K562 (cell line): ENCODE data around the gene FGF5. TPM values are rescaled to one million over a fixed set of nuclear protein-coding genes. Genes with fewer than 3 reads are reported as not detected.

Experiments used
- ATAC-seq: fragments of 200-7000 bp; cut with Tn5 transposase; 3 replicates; pipeline ENCODE4 v1.9.1; 2020; ENCODE audit warnings: moderate library complexity
- BruUV-seq: library from RNA; stranded (reverse); fragments of 400-500 nt; replicated peaks from 2 replicates; lab custom pipeline; 2021; lab: Mats Ljungman, UMichigan
- CTCF ChIA-PET: fragments of 300-600 bp; formaldehyde crosslinking; extraction: SDS; loops from one replicate; lab custom pipeline; 2021; ENCODE audit warnings: low intra/inter-chr PET ratio; lab: Yijun Ruan, JAX
- POLR2A ChIA-PET: fragments of 300-600, 350-650 bp; sonication (Branson Sonifier 250); formaldehyde crosslinking; extraction: SDS; loops from one replicate; lab custom pipeline; 2021; ENCODE audit warnings: antibody characterized with exemption, inconsistent platforms; lab: Yijun Ruan, JAX
- DNase-seq, 4 experiments: peaks; one replicate each; pipeline versions ENCODE4 v3.0.0 to v3.0.0-alpha.2; 2011 to 2018; ENCODE audit warnings: low spot score in 3 of 4, mixed read lengths in 3 of 4; ENCODE audit errors: extremely low read depth in 1 of 4
- FAIRE-seq: peaks from 2 replicates; lab custom pipeline; 2011; peaks lifted over from hg19 to GRCh38; lab: Jason Lieb, UNC
- H2AFZ ChIP-seq: 2 replicates; pipeline ENCODE4 v1.6.0; 2011; ENCODE audit warnings: low read depth, low read length, control low read depth, inconsistent platforms
- H3K27ac ChIP-seq: fragments of 200-600 bp; 3 replicates; pipeline ENCODE4 v1.8.0; 2011; ENCODE audit warnings: low read depth, mild to moderate bottlenecking, control low read depth, inconsistent platforms, low read length, moderate library complexity, mixed read lengths; ENCODE audit errors: extremely low read depth
- H3K27me3 ChIP-seq, 2 experiments: fragments of 300-600 bp in 1 of 2; 2 replicates in 1 of 2; 3 replicates in 1 of 2; pipeline versions ENCODE4 v1.6.0 to v1.8.0; 2011; ENCODE audit warnings: inconsistent platforms in 2 of 2, low read length in 2 of 2, mild to moderate bottlenecking in 1 of 2, mixed read lengths in 1 of 2, moderate library complexity in 1 of 2; ENCODE audit not compliant: control insufficient read depth in 2 of 2, insufficient read depth in 2 of 2
- H3K36me3 ChIP-seq: fragments of 300-600 bp; 3 replicates; pipeline ENCODE4 v1.8.0; 2011; ENCODE audit warnings: mild to moderate bottlenecking, low read length, inconsistent platforms; ENCODE audit not compliant: control insufficient read depth, insufficient read depth
- H3K4me1 ChIP-seq, 2 experiments: fragments of 200-600 bp in 1 of 2; replicated peaks in 1 of 2; 2 replicates in 1 of 2; 3 replicates in 1 of 2; pipeline versions ENCODE4 v1.5.1 to v1.8.0; 2011; ENCODE audit warnings: inconsistent platforms in 2 of 2, low read length in 2 of 2, mild to moderate bottlenecking in 1 of 2, mixed read lengths in 1 of 2, moderate library complexity in 1 of 2; ENCODE audit not compliant: control insufficient read depth in 2 of 2, insufficient read depth in 2 of 2
- H3K4me2 ChIP-seq: 2 replicates; pipeline ENCODE4 v1.6.1; 2011; ENCODE audit warnings: low read length, control low read depth, inconsistent platforms, mixed read lengths; ENCODE audit not compliant: insufficient read depth
- H3K4me3 ChIP-seq: fragments of 200-600 bp; sonication (generic), shearing (Covaris generic); 2 replicates; pipeline ENCODE4 v1.5.1; 2016; ENCODE audit warnings: control low read depth, inconsistent platforms
- H3K79me2 ChIP-seq: fragments of 200-600 bp; 3 replicates; pipeline ENCODE4 v1.8.0; 2011; ENCODE audit warnings: low read length, inconsistent platforms; ENCODE audit not compliant: control insufficient read depth, insufficient read depth
- H3K9ac ChIP-seq, 2 experiments: 2 replicates each; pipeline versions ENCODE4 v1.6.0 to v1.6.1; 2011; ENCODE audit warnings: low read depth in 2 of 2, low read length in 2 of 2, control low read depth in 1 of 2, inconsistent platforms in 1 of 2, mild to moderate bottlenecking in 1 of 2, mixed read lengths in 1 of 2; ENCODE audit not compliant: insufficient read depth in 1 of 2
- H3K9me1 ChIP-seq: one replicate; pipeline ENCODE4 v1.6.0; 2011; ENCODE audit warnings: inconsistent platforms, mild to moderate bottlenecking, low read length, moderate library complexity; ENCODE audit not compliant: control insufficient read depth, insufficient read depth
- H3K9me3 ChIP-seq: replicated peaks from 2 replicates; pipeline ENCODE4 v1.5.1; 2011; ENCODE audit warnings: low read depth, low read length, inconsistent platforms; ENCODE audit not compliant: control insufficient read depth, insufficient read depth
- H4K20me1 ChIP-seq: replicated peaks from 2 replicates; pipeline ENCODE4 v1.6.1; 2011; ENCODE audit warnings: low read length, inconsistent platforms, mixed read lengths; ENCODE audit not compliant: control insufficient read depth, insufficient read depth
- CREB3L1 ChIP-seq: fragments of 450-650 bp; IDR thresholded peaks from 2 replicates; pipeline ENCODE4 v1.6.1; 2014; ENCODE audit warnings: low read depth, mild to moderate bottlenecking, moderate library complexity, borderline replicate concordance
- FOXK2 ChIP-seq, 2 experiments: fragments of 450-650 bp; IDR thresholded peaks in 1 of 2; conservative IDR thresholded peaks in 1 of 2; 2 replicates each; pipeline ENCODE4 v1.6.1; 2016; ENCODE audit warnings: low read depth in 2 of 2, mild to moderate bottlenecking in 1 of 2
- GABPA ChIP-seq: fragments of 200-800 bp; sonication (Bioruptor generic); conservative IDR thresholded peaks from 2 replicates; pipeline ENCODE4 v1.6.1; 2016; ENCODE audit warnings: low read depth, missing genetic modification characterization, missing compliant biosample characterization
- HDAC3 ChIP-seq: fragments of 450-650 bp; IDR thresholded peaks from 2 replicates; pipeline ENCODE4 v1.6.1; 2018; ENCODE audit warnings: borderline replicate concordance, mild to moderate bottlenecking, moderate library complexity; ENCODE audit not compliant: partially characterized antibody
- RBM17 ChIP-seq: fragments of 200-400 bp; formaldehyde crosslinking; IDR thresholded peaks from 2 replicates; pipeline ENCODE4 v1.6.1; 2017; ENCODE audit warnings: low read depth, mild to moderate bottlenecking, low read length, borderline replicate concordance
- ZNF77 ChIP-seq: fragments of 250-450 bp; sonication (Bioruptor Pico); IDR thresholded peaks from 2 replicates; pipeline ENCODE4 v1.5.0; 2020
- in situ Hi-C: fragments of 300-500 bp; cut with MboI; formaldehyde crosslinking; loops from 4 replicates; pipeline ENCODE4 v1.15.0; 2018; ENCODE audit warnings: inconsistent platforms, mixed read lengths
- intact Hi-C: fragments of 100-400 bp; cut with micrococcal nuclease; formaldehyde crosslinking; loops from 2 replicates; pipeline ENCODE4 v1.14.2; 2022
- polyA plus RNA-seq, 8 experiments: library from polyadenylated mRNA; depleted of rRNA in 4 of 8; stranded (reverse) in 5 of 8; unstranded in 3 of 8; fragments of >200 nt; fragmentation: Nextera tagmentation in 2 of 8; fragmentation: Illumina TruSeq in 1 of 8; extraction: Ambion mirVana in 2 of 8; extraction: Trizol in 1 of 8; gene quantifications; 2 replicates each; pipeline versions ENCODE4 v1.2.1 to v1.2.3, GENCODE V29; 2011 to 2014; ENCODE audit warnings: inconsistent platforms in 1 of 8, missing spikeins in 1 of 8
- total RNA-seq, 7 experiments: library from RNA; depleted of rRNA in 6 of 7; stranded (reverse); fragments of >200 nt in 6 of 7; fragmentation: Illumina TruSeq in 2 of 7; extraction: Trizol in 2 of 7; gene quantifications; 2 replicates each; pipeline versions ENCODE4 v1.2.1 to v1.2.3, GENCODE V29; 2011 to 2021; ENCODE audit warnings: low replicate concordance in 1 of 7

FGF5 gene
- total and polyA plus RNA-seq, 9 of the 15 experiments (the other 6 are each of a cell fraction or from before 2014, with no cell fraction given): 0.38 to 2.7 (median 1.1) TPM

DNA sequence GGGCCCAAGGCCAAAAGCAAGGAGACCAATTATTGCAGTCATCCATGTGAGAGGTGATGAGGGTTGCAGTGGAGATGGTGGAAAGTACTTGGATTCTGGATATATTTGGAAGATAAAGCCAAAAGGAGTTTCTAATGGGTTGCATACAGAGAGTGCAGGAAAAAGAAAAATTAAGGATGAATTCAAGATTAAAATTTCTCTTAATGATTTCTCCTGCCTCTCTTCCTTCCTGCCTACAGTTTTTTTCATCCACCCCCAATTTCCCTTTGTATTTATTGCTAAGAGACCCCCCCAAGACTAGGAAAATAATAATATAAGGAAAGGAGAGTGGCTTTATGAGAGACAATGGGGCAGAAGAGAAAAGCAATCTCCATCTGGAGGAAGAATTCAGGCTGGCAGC, 8.6 kb upstream of the FGF5 start:
- DNase-seq: no peak
- BruUV-seq: no TSS peak
- H3K4me3 ChIP-seq: no peak overlapping the region
- H3K79me2 ChIP-seq: no peaks in the 10 kb centered on the region
- intact Hi-C loops (no loop called here), in situ Hi-C loops (no loop called here)
- CTCF ChIA-PET: no interaction called here
- no peak overlapping the region for H3K4me2 ChIP-seq
- no peak for TF ChIP-seq GABPA
- no peak for TF ChIP-seq ZNF77 (CRISPR knock-in tag)
- TF ChIP-seq RBM17: no peak
- no peak for TF ChIP-seq FOXK2 (conservative IDR thresholded peaks at IDR 0.05 in 1 of 2, IDR thresholded peaks at IDR 0.05 in 1 of 2; ENCODE audit: low read depth in 2 of 2)
- TF ChIP-seq HDAC3: no peak
- TF ChIP-seq CREB3L1: no peak
- TF ChIP-seq, all 486 proteins: peak for 0
- Histone ChIP-seq H3K9me1 (no peaks in the 10 kb centered on the region), H3K27me3 (no peaks in the 10 kb centered on the region), H3K27ac (no peak overlapping the region), H3K36me3 (no peaks in the 10 kb centered on the region), H3K4me1 (peaks cover 0 to 19% of the 10 kb centered on the region in 2 experiments; a peak in 3 of 5 replicates), H4K20me1 (no peaks in the 10 kb centered on the region), H3K9ac (no peak overlapping the region), H3K9me3 (no peaks in the 10 kb centered on the region), H2AFZ (no peak overlapping the region)
- POLR2A ChIA-PET: no interaction called here
- FAIRE-seq (no peak), ATAC-seq (no peak)
